Glomerular endothelial cell (primary cell): ENCODE results near the gene ZNF516. TPM values are rescaled to one million over a fixed set of nuclear protein-coding genes. Genes with fewer than 3 reads are reported as not detected.

Experiments
- DNase-seq: peaks from one replicate; pipeline ENCODE4 v3.0.0-alpha.2; 2011; ENCODE audit warnings: low read depth, low spot score; ENCODE audit errors: extremely low read depth
- total RNA-seq: library from RNA; depleted of rRNA; stranded (reverse); fragments of >200 nt; gene quantifications from 2 replicates; pipeline ENCODE4 v1.2.3, GENCODE V29; 2015

Gene ZNF516
- total RNA-seq, 1 donor from 2014 or later, result 26.8 TPM

GRCh38 chr18:76506974-76507764 lies 12.1 kb upstream of the ZNF516 start:
- no peak for DNase-seq

- no peak for DNase-seq
Observed at GRCh38 chr18:76506395-76506794, 11.4 kb upstream of the ZNF516 start.

GRCh38 chr18:76505614-76506013 lies 10.6 kb upstream of the ZNF516 start:
- DNase-seq, result no peak

DNA sequence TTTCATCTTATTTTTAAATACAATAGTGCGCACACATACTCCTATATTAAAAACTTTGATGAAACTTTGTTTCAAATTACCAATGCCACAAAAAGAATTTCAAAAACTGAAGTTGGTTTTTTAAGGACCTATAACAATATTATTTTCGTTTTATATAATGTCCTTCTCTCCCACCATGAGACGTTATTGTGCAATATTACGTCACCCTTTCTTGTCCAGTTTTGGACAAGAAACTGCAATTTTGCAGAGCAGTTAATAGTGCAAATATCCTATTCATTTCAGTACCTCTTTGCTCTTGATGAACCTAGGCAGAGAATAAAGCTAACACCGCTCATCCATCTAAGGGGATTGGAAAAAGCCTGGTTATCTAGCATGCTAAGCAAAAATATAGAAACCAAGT lies 9.7 kb upstream of the ZNF516 start:
- DNase-seq, result no peak

DNA sequence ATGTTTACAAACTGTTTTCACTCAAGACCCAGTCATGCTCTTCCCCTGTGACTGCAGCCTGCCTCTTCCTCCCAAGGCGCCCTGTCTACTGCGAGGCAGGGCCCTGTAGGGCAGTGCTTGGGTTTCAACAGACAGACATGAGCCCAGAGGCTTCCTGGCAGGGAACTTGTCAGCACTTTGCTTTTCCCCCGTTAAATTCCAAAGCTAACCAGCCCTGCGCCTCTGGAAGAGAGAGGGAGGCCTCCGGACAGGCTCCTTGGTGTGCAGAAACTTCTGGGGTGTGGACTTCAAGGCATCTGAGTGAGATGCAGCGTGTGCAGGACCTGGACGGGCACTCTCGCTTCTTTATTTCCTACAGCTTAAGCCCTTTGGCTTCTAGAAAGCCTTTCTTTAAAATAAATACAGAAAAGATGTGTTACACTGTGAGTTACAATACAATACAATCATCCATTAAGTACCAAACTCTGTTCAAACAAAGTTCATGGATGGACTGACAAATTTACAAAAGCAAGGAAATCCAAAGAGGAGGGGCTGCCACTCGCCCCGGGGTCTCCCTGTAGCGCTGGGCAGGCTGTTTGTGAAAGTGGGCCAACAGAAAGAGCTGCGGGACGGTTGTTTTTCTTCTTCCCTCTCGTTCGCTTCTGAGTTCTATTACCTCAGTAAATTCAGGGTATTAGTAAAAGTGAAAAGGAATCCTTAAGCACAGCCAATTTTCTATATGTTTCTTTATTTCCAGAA lies 8.8 kb upstream of the ZNF516 start:
- no peak for DNase-seq

GRCh38 chr18:76502551-76502950 lies 7.5 kb upstream of the ZNF516 start:
- no peak for DNase-seq

- no peak for DNase-seq
Observed at GRCh38 chr18:76499637-76500340, 4.7 kb upstream of the ZNF516 start.

DNA sequence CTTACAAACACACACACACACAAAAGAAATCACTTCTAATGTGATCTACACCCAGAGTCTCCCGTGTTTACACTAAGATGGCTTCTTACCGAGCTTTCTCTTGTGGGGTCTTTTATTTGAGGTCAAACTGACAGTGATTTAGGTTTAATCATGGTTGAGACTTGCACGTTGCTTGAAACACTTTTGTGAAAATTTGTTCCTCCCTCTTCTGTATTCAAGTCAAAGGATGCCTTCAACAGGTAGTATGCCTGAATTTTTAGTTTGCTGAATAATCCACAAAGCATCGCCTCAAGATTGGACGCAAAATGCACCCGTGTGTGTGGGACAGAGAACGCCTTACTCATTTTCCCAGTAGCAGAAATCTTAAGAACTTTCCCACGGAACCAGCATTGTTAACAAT lies 4.0 kb upstream of the ZNF516 start:
- no peak for DNase-seq

DNA sequence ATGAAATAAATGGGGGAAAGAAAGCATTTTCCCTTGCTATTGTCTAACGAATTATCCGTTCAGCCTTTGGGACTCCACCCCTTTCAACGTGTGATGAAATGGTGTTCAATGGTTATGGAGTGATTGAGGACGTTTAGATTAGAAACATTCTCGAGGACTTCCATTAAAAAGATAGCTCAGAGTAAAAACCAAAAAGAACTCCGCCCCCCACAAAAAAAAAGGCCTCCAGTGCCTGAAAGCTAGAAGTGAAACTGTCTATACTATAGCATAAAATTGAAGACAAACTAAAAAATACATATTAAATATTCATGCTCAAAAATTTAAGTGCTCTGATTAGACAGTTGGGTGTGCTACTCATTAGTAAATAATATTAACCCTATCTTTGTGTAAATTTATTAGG lies 3.0 kb upstream of the ZNF516 start:
- no peak for DNase-seq

GRCh38 chr18:76497021-76497420 lies 2.0 kb upstream of the ZNF516 start:
- no peak for DNase-seq

GRCh38 chr18:76496194-76496890 lies 1.3 kb upstream of the ZNF516 start:
- DNase-seq, result no peak

GRCh38 chr18:76495435-76496193 lies 572 bp upstream of the ZNF516 start:
- DNase-seq, result no peak

- no peak for DNase-seq
Observed at GRCh38 chr18:76494231-76495005, 624 bp downstream of the ZNF516 start.

DNA sequence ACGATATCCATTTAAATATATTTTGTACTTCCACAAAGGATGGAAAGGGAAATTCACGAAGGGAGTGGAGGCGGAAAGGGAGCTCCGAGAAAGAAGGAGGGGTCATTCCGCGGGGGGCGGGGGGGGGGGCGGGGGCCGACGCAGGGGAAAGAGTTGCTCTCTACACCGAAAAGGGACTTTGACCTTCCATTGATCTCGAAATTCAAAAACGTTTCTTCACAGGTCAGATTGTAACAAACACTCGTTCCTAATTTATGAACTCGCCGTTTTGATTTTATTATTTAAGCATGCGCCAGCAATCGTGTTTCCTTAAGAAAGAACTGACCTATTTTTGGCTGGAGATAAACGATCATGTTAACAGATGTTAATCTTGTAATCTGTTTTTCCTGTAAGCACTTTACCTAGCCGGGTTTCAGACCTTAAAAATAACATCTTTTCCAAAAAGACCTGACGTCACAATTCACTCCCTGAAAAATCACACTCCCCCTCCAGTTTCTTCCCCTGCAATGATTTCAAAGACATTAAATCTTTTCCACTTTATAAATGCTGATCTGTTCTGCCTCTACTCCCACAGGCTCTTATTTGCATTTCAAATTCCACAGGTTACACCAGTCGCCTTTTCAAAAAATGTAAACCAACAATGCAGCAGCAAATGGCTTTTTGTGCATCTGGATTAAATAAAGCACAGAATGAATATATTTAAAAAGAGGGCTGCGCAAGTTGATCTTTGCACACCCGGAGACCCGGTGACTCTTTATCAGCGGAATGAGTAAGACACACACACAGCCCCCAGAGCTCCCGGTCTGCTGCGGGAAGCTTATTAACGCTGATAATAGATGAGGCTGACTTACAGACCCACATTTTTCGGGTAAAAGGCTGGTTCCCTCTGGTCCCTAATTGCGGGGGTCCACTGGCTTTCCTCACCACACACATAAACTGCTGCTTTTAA lies 1.6 kb downstream of the ZNF516 start:
- DNase-seq, result no peak

DNA sequence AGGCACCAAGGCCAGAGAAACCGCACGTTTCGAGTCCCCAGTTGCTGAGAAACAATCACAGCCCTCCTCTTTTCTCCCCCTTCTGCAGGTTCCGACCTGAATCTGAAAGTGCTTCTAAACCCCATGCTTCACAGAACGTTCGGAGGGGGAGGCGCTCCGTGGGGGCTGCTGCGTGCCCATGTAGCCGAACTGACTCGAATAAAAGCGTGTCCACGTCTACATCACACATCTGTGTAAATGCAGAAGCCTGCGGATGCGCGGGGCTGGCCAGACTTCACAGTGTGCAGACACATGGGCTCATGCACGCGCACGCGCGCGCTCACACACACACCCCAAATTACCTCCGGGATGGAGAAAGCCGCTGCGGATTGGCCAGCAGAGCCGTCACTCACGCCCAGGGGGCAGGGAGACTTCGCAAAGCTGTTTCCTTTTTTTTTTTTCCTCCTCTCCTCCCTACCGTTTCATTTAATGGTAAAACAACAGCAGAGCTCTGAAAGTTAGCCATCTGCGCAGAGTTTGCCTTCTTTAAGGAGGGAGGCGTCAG lies 2.3 kb downstream of the ZNF516 start:
- DNase-seq, result peak; percentile 89

- DNase-seq, result no peak
Observed at GRCh38 chr18:76491776-76492668, 3.0 kb downstream of the ZNF516 start.

DNA sequence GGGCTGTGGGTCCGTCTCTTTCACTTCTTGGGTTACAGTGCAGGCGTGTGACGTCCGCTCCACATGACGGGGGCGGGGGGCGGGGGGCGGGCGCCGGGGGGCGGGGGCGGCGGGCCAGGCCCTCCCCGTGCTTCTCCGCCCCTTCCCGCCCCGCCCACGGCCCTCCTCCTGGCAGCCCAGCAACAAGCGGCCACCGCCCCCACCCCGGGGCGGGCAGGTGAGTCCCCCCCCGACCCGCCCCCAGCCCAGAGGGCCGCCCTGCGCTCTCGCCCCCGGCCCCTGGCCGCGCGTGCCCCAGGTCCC lies 3.6 kb downstream of the ZNF516 start:
- DNase-seq, result no peak
